ENCODE results near the gene USP40.

USP40 gene

GRCh38 chr2:233473386-233473791 is 93.2 kb downstream of the USP40 start:
- DNase-seq: no peak

GRCh38 chr2:233471291-233472035 is 95.1 kb downstream of the USP40 start:
- no peak for DNase-seq

GRCh38 chr2:233470839-233471238 is 95.7 kb downstream of the USP40 start:
- no peak for DNase-seq

- no peak for DNase-seq
Observed at GRCh38 chr2:233470011-233470687, 96.4 kb downstream of the USP40 start.

GRCh38 chr2:233469261-233470010 is 97.1 kb downstream of the USP40 start:
- DNase-seq: no peak

GRCh38 chr2:233468741-233469110 is 97.9 kb downstream of the USP40 start:
- no peak for DNase-seq

- no peak for DNase-seq
Observed at GRCh38 chr2:233468047-233468740, 98.4 kb downstream of the USP40 start.

- no peak for DNase-seq
Observed at GRCh38 chr2:233466991-233467603, 99.5 kb downstream of the USP40 start.

GRCh38 chr2:233464531-233465240 is 101.9 kb downstream of the USP40 start:
- DNase-seq: no peak

- no peak for DNase-seq
Observed at GRCh38 chr2:233464056-233464455, 102.5 kb downstream of the USP40 start.

- no peak for DNase-seq
Observed at GRCh38 chr2:233463586-233463985, 103.0 kb downstream of the USP40 start.

GRCh38 chr2:233462826-233463470 is 103.6 kb downstream of the USP40 start:
- DNase-seq: no peak

- no peak for DNase-seq
Observed at GRCh38 chr2:233462202-233462785, 104.3 kb downstream of the USP40 start.

GRCh38 chr2:233461481-233461891 is 105.1 kb downstream of the USP40 start:
- no peak for DNase-seq

- DNase-seq: no peak
Observed at GRCh38 chr2:233460726-233461441, 105.7 kb downstream of the USP40 start.

- no peak for DNase-seq
Observed at GRCh38 chr2:233459426-233459825, 107.2 kb downstream of the USP40 start.

GRCh38 chr2:233458826-233459225 is 107.8 kb downstream of the USP40 start:
- DNase-seq: no peak

GRCh38 chr2:233458031-233458610 is 108.5 kb downstream of the USP40 start:
- no peak for DNase-seq

GRCh38 chr2:233457356-233457755 is 109.2 kb downstream of the USP40 start:
- no peak for DNase-seq

GRCh38 chr2:233456934-233457333 is 109.6 kb downstream of the USP40 start:
- DNase-seq: no peak
